Ishikawa (cell line): Measurements from ENCODE around the gene CTTN.

Source experiments
- CEBPB ChIP-seq: IDR thresholded peaks from 2 replicates; pipeline ENCODE4 v1.6.1; 2012
- CREB1 ChIP-seq: IDR thresholded peaks from 2 replicates; pipeline ENCODE4 v1.6.1; 2012; ENCODE audit warnings: low read depth
- EGR1 ChIP-seq: IDR thresholded peaks from 2 replicates; pipeline ENCODE4 v1.6.1; 2012
- EP300 ChIP-seq: IDR thresholded peaks from 2 replicates; pipeline ENCODE4 v1.6.1; 2012; ENCODE audit warnings: borderline replicate concordance
- FOXM1 ChIP-seq: IDR thresholded peaks from 2 replicates; pipeline ENCODE4 v1.6.1; 2012; ENCODE audit warnings: low read depth, borderline replicate concordance
- MAX ChIP-seq: IDR thresholded peaks from 2 replicates; pipeline ENCODE4 v1.6.1; 2012
- NFIC ChIP-seq: IDR thresholded peaks from 2 replicates; pipeline ENCODE4 v1.6.1; 2012
- RAD21 ChIP-seq: IDR thresholded peaks from 2 replicates; pipeline ENCODE4 v1.6.1; 2012; ENCODE audit warnings: low read depth
- REST ChIP-seq: IDR thresholded peaks from 2 replicates; pipeline ENCODE4 v1.6.1; 2012; ENCODE audit warnings: low read depth, mild to moderate bottlenecking
- TAF1 ChIP-seq: IDR thresholded peaks from 2 replicates; pipeline ENCODE4 v1.6.1; 2012; ENCODE audit warnings: low read depth, mild to moderate bottlenecking
- TCF12 ChIP-seq: IDR thresholded peaks from 2 replicates; pipeline ENCODE4 v1.6.1; 2012; ENCODE audit warnings: low read depth
- TEAD4 ChIP-seq: IDR thresholded peaks from 2 replicates; pipeline ENCODE4 v1.6.1; 2012
- USF1 ChIP-seq: IDR thresholded peaks from 2 replicates; pipeline ENCODE4 v1.6.1; 2012
- YY1 ChIP-seq: IDR thresholded peaks from 2 replicates; pipeline ENCODE4 v1.6.1; 2012; ENCODE audit warnings: low read depth
- ZBTB7A ChIP-seq: IDR thresholded peaks from 2 replicates; pipeline ENCODE4 v1.6.1; 2012; ENCODE audit warnings: low read depth

CTTN gene

GRCh38 chr11:70460111-70460510 lies 61.8 kb downstream of the CTTN start:
- no peak for TF ChIP-seq TAF1
- TF ChIP-seq YY1, result no peak
- TF ChIP-seq TEAD4, result no peak
- no peak for TF ChIP-seq MAX
- TF ChIP-seq USF1, result no peak
- no peak for TF ChIP-seq EP300
- TF ChIP-seq CEBPB, result no peak
- TF ChIP-seq CREB1, result no peak
- TF ChIP-seq TCF12, result no peak
- TF ChIP-seq NFIC, result no peak

GRCh38 chr11:70460964-70461363 lies 62.6 kb downstream of the CTTN start:
- TF ChIP-seq USF1 (no peak), TCF12 (no peak), EP300 (no peak), ZBTB7A (no peak), REST (no peak), CREB1 (no peak), TAF1 (no peak)

GRCh38 chr11:70462818-70463477 lies 64.6 kb downstream of the CTTN start:
- TF ChIP-seq USF1 (peak; percentile 56), ZBTB7A (no peak)

GRCh38 chr11:70463478-70464255 lies 65.3 kb downstream of the CTTN start:
- TF ChIP-seq CEBPB (no peak), REST (no peak), NFIC (no peak), USF1 (no peak), TAF1 (no peak), EGR1 (no peak), ZBTB7A (no peak), TEAD4 (no peak), MAX (no peak), CREB1 (no peak), EP300 (no peak), RAD21 (no peak), FOXM1 (no peak), YY1 (no peak), TCF12 (no peak)

GRCh38 chr11:70464509-70465361 lies 66.4 kb downstream of the CTTN start:
- no peak for TF ChIP-seq USF1
- no peak for TF ChIP-seq CREB1
- no peak for TF ChIP-seq TCF12
- no peak for TF ChIP-seq NFIC
- no peak for TF ChIP-seq ZBTB7A
- TF ChIP-seq MAX, result no peak
- TF ChIP-seq EP300, result no peak
- no peak for TF ChIP-seq TEAD4
- TF ChIP-seq YY1, result no peak
- TF ChIP-seq FOXM1, result no peak
- TF ChIP-seq REST, result no peak
- no peak for TF ChIP-seq RAD21
